WTC11 (cell line): ENCODE measurements around the gene CCL7. TPM values are rescaled to one million over a fixed set of nuclear protein-coding genes. Genes with fewer than 3 reads are reported as not detected.
"Not testable (repeated sequence)": the region's sequence is repeated elsewhere in the genome, so short reads cannot be mapped to it uniquely, and the experiment has no call there.

ENCODE experiments used
- ATAC-seq: fragments of 200-7000 bp; cut with Tn5 transposase; 2 replicates; pipeline ENCODE4 v1.10.0; 2021; ENCODE audit warnings: mild to moderate bottlenecking, moderate library complexity
- CTCF ChIA-PET: fragments of 300-600 bp; sonication (Branson Sonifier 250); formaldehyde crosslinking; loops from one replicate; lab custom pipeline; 2021; ENCODE audit warnings: antibody characterized with exemption; lab: Charles Lee
- POLR2A ChIA-PET: fragments of 350-600 bp; sonication (Branson Sonifier 250); formaldehyde crosslinking; loops from one replicate; lab custom pipeline; 2021; ENCODE audit warnings: antibody characterized with exemption; lab: Charles Lee
- DNase-seq: peaks from one replicate; pipeline ENCODE4 v3.0.0; 2021; ENCODE audit warnings: low spot score
- H3K27ac Mint-ChIP-seq: 2 replicates; pipeline ENCODE4 v1.8.0; 2021; ENCODE audit warnings: mixed read lengths
- H3K27me3 Mint-ChIP-seq: 2 replicates; pipeline ENCODE4 v1.8.0; 2021; ENCODE audit warnings: low read depth, mild to moderate bottlenecking, moderate library complexity, mixed read lengths
- H3K36me3 Mint-ChIP-seq: 2 replicates; pipeline ENCODE4 v1.8.0; 2021; ENCODE audit warnings: mixed read lengths
- H3K4me1 Mint-ChIP-seq: 2 replicates; pipeline ENCODE4 v1.8.0; 2022; ENCODE audit warnings: mixed read lengths
- H3K4me3 Mint-ChIP-seq: 2 replicates; pipeline ENCODE4 v1.8.0; 2021; ENCODE audit warnings: mild to moderate bottlenecking, moderate library complexity, mixed read lengths
- H3K9me3 Mint-ChIP-seq: 2 replicates; pipeline ENCODE4 v1.8.0; 2021; ENCODE audit warnings: mixed read lengths
- IRF2 ChIP-seq: sonication (generic); formaldehyde crosslinking; IDR thresholded peaks from 2 replicates; pipeline ENCODE4 v1.8.0; 2022; ENCODE audit warnings: low read depth, missing genetic modification reagents, borderline replicate concordance
- NFE2L1 ChIP-seq: sonication (generic); formaldehyde crosslinking; IDR thresholded peaks from 2 replicates; pipeline ENCODE4 v1.8.1; 2023; ENCODE audit warnings: missing genetic modification reagents
- PREB ChIP-seq: sonication (generic); formaldehyde crosslinking; IDR thresholded peaks from 2 replicates; pipeline ENCODE4 v1.8.1; 2022; ENCODE audit warnings: mild to moderate bottlenecking, missing genetic modification reagents, moderate library complexity, borderline replicate concordance
- USF1 ChIP-seq: sonication (generic); formaldehyde crosslinking; IDR thresholded peaks from 2 replicates; pipeline ENCODE4 v1.8.0; 2022; ENCODE audit warnings: mild to moderate bottlenecking, missing genetic modification reagents
- ZBTB21 ChIP-seq: sonication (generic); formaldehyde crosslinking; IDR thresholded peaks from 2 replicates; pipeline ENCODE4 v1.8.1; 2023; ENCODE audit warnings: mild to moderate bottlenecking, missing genetic modification reagents, borderline replicate concordance
- total RNA-seq: library from RNA; stranded (reverse); gene quantifications from 3 replicates; pipeline ENCODE4 v1.2.3, GENCODE V29; 2021
- TF ChIP-seq, protein P1 (sequence below): sonication (generic); formaldehyde crosslinking; IDR thresholded peaks from 2 replicates; pipeline ENCODE4 v1.8.0; 2022; ENCODE audit warnings: mild to moderate bottlenecking, missing genetic modification reagents
- TF ChIP-seq, protein P2 (sequence below): fragments of 250-450 bp; sonication (Bioruptor Pico); IDR thresholded peaks from 2 replicates; pipeline ENCODE4 v1.9.0; 2021; ENCODE audit warnings: mild to moderate bottlenecking
- TF ChIP-seq, protein P3 (sequence below): sonication (generic); formaldehyde crosslinking; IDR thresholded peaks from 2 replicates; pipeline ENCODE4 v1.8.1; 2022; ENCODE audit warnings: mild to moderate bottlenecking, moderate library complexity, missing genetic modification reagents
- TF ChIP-seq, protein P4 (sequence below): fragments of 250-450 bp; sonication (Bioruptor Pico); conservative IDR thresholded peaks from 2 replicates; pipeline ENCODE4 v1.9.0; 2021; ENCODE audit warnings: mild to moderate bottlenecking

Gene CCL7
- total RNA-seq, 1 experiment from 2014 or later = not detected

- TF ChIP-seq, protein P1, sequence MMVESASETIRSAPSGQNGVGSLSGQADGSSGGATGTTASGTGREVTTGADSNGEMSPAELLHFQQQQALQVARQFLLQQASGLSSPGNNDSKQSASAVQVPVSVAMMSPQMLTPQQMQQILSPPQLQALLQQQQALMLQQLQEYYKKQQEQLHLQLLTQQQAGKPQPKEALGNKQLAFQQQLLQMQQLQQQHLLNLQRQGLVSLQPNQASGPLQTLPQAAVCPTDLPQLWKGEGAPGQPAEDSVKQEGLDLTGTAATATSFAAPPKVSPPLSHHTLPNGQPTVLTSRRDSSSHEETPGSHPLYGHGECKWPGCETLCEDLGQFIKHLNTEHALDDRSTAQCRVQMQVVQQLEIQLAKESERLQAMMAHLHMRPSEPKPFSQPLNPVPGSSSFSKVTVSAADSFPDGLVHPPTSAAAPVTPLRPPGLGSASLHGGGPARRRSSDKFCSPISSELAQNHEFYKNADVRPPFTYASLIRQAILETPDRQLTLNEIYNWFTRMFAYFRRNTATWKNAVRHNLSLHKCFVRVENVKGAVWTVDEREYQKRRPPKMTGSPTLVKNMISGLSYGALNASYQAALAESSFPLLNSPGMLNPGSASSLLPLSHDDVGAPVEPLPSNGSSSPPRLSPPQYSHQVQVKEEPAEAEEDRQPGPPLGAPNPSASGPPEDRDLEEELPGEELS (CRISPR knock-in tag) = no peak
- TF ChIP-seq USF1 (CRISPR knock-in tag) (no peak), ZBTB21 (CRISPR knock-in tag) (no peak), IRF2 (CRISPR knock-in tag) (no peak)
- TF ChIP-seq, protein P2, sequence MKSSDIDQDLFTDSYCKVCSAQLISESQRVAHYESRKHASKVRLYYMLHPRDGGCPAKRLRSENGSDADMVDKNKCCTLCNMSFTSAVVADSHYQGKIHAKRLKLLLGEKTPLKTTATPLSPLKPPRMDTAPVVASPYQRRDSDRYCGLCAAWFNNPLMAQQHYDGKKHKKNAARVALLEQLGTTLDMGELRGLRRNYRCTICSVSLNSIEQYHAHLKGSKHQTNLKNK = no peak
- TF ChIP-seq, protein P3, sequence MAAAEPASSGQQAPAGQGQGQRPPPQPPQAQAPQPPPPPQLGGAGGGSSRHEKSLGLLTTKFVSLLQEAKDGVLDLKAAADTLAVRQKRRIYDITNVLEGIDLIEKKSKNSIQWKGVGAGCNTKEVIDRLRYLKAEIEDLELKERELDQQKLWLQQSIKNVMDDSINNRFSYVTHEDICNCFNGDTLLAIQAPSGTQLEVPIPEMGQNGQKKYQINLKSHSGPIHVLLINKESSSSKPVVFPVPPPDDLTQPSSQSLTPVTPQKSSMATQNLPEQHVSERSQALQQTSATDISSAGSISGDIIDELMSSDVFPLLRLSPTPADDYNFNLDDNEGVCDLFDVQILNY (CRISPR knock-in tag) = no peak
- CTCF ChIA-PET = interaction anchor here (0.6 kb wide), 1 partner anchor 75 kb away, joined by 3 read pairs; no protein-coding TSS in a partner anchor
- peaks cover 15% of the 10 kb centered on the region for H3K27me3 Mint-ChIP-seq
- H3K36me3 Mint-ChIP-seq = peaks cover 17% of the 10 kb centered on the region
- POLR2A ChIA-PET = interaction anchor here (0.7 kb wide), 1 partner anchor 15 kb away, joined by 4 read pairs; no protein-coding TSS in a partner anchor
- no peak overlapping the region for H3K27ac Mint-ChIP-seq
- ATAC-seq (no peak), DNase-seq (no peak)
- H3K4me3 Mint-ChIP-seq = no peak overlapping the region
- H3K4me1 Mint-ChIP-seq = peaks cover 8% of the 10 kb centered on the region
- peaks cover 33% of the 10 kb centered on the region for H3K9me3 Mint-ChIP-seq
These were observed 43.8 kb upstream of the CCL7 start for GRCh38 chr17:34226011-34226743.

GRCh38 chr17:34226744-34227034 is 43.3 kb upstream of the CCL7 start:
- Mint-ChIP-seq H3K9me3 (peaks cover 36% of the 10 kb centered on the region), H3K27ac (no peak overlapping the region), H3K4me1 (peaks cover 8% of the 10 kb centered on the region), H3K27me3 (peaks cover 12% of the 10 kb centered on the region)
- ATAC-seq (no peak), DNase-seq (no peak)
- ChIA-PET CTCF (interaction anchor here (0.6 kb wide), 1 partner anchor 76 kb away, joined by 3 read pairs; no protein-coding TSS in a partner anchor), POLR2A (interaction anchor here (0.7 kb wide), 1 partner anchor 14 kb away, joined by 4 read pairs; no protein-coding TSS in a partner anchor)
- no peak for TF ChIP-seq NFE2L1 (CRISPR knock-in tag)
- TF ChIP-seq, all 79 proteins: peak for 0
- Mint-ChIP-seq H3K36me3 (peaks cover 19% of the 10 kb centered on the region), H3K4me3 (no peak overlapping the region)

GRCh38 chr17:34227293-34227692 is 42.7 kb upstream of the CCL7 start:
- H3K27ac Mint-ChIP-seq = not testable (repeated sequence)

GRCh38 chr17:34227707-34228106 is 42.3 kb upstream of the CCL7 start:
- ChIA-PET CTCF (interaction anchor here (0.6 to 0.7 kb wide), 2 partner anchors 10 to 709 kb away, joined by 3 to 6 read pairs; no protein-coding TSS in a partner anchor), POLR2A (no interaction called here)
- no peak for DNase-seq
- H3K9me3 Mint-ChIP-seq = peaks cover 36% of the 10 kb centered on the region
- peaks cover 19% of the 10 kb centered on the region for H3K36me3 Mint-ChIP-seq
- TF ChIP-seq PREB (CRISPR knock-in tag) = no peak
- TF ChIP-seq, protein P4, sequence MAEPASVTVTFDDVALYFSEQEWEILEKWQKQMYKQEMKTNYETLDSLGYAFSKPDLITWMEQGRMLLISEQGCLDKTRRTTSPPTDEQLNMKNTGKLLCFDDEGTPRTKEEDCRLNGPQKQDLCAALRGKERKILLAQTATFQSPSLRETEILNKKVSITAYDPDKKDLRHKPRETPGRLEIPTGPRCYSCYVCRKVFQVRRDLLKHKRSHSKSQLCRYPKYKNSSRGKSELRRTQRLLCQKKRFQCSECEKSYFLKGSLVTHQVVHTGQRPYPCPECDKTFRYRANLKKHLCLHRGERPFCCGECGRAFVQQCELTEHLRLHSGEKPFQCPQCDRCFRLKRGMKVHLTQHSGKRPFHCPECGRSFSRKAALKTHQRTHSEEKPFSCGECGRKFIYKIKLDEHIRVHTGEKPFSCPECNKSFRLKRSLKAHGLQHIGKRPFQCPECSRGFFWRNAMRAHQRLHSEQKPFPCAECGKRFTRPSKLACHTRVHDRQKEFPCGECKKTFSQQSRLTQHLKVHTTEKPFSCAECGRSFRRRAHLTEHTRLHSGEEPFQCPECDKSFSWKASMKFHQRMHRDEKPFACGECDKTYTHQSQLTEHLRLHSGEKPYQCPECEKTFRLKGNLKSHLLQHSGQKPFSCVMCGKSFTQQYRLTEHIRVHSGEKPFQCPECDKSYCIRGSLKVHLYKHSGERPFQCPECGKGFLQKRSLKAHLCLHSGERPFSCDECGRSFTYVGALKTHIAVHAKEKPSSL (CRISPR knock-in tag) = no peak
- TF ChIP-seq, all 79 proteins: peak for 0
- Mint-ChIP-seq H3K27me3 (peaks cover 10% of the 10 kb centered on the region), H3K27ac (no peak overlapping the region), H3K4me1 (peaks cover 8% of the 10 kb centered on the region), H3K4me3 (no peak overlapping the region)
- no peak for ATAC-seq

More at GRCh38 chr17:34227293-34227692, 42.7 kb upstream of the CCL7 start:
- H3K27me3 Mint-ChIP-seq, H3K4me3 Mint-ChIP-seq, DNase-seq, ATAC-seq, H3K4me1 Mint-ChIP-seq: not testable (repeated sequence)
- ChIA-PET POLR2A (interaction anchor here (0.7 kb wide), 1 partner anchor 13 kb away, joined by 4 read pairs; no protein-coding TSS in a partner anchor), CTCF (interaction anchor here (0.6 to 0.7 kb wide), 2 partner anchors 9 to 708 kb away, joined by 3 to 6 read pairs; no protein-coding TSS in a partner anchor)
- Mint-ChIP-seq H3K36me3 (peaks cover 19% of the 10 kb centered on the region), H3K9me3 (peaks cover 36% of the 10 kb centered on the region)
